Activated CD4-positive, alpha-beta T cell treated with anti-CD3 and anti-CD28 coated beads, Interleukin-2, amount 50 U/mL, for 24 hours (primary cell): ENCODE data around the gene MAML2.

Experiments
- DNase-seq, 2 donors: peaks; one replicate each; pipeline ENCODE4 v3.0.0-alpha.2; 2020; ENCODE audit warnings: low read depth in 1 of 2, low spot score in 1 of 2

Gene MAML2

GRCh38 chr11:96021901-96022650 lies 320.9 kb downstream of the MAML2 start:
- DNase-seq: no peak

- no peak for DNase-seq
Measured at GRCh38 chr11:96019810-96020747, 322.9 kb downstream of the MAML2 start.

GRCh38 chr11:96019281-96019680 lies 323.7 kb downstream of the MAML2 start:
- no peak for DNase-seq

- DNase-seq: no peak
Measured at GRCh38 chr11:96017856-96018255, 325.1 kb downstream of the MAML2 start.

- no peak for DNase-seq
Measured at GRCh38 chr11:96016978-96017502, 326.0 kb downstream of the MAML2 start.

- no peak for DNase-seq
Measured at GRCh38 chr11:96015906-96016565, 327.0 kb downstream of the MAML2 start.

GRCh38 chr11:96014217-96014616 lies 328.8 kb downstream of the MAML2 start:
- peak in 1 of 2 donors; percentile 40 for DNase-seq

DNA sequence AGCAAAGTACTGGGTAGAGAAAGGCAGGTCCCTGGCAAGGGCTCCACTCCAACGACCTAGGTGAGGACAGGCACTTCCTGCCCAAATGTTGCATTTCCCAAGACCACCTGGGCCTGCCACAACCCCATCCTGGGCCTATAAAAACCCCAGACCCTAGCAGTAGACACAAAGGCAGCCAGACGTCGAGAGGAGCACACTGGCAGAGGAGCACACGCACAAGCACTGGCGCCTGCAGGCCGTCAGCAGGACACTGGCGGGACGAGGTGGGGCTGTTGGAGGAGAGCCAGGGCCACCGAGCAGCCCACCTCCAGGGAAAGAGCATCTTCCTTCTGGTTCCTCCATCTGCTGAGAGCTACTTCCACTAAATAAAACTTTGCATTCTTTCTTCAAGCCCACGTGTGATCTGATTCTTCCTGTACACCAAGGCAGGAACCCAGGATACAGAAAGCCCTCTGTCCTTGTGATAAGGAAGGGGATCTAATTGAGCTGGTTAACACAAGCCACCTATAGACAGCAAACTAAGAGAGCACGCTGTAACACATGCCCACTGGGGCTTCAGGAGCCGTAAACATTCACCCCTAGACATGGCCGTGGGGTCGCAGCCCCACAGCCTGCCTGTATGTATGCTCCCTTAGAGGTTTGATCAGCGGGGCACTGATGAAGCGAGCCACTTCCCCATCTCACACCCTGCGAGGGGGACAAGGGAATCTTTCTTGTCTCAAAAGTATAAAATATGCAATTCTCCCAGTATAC lies 329.4 kb downstream of the MAML2 start:
- no peak for DNase-seq

GRCh38 chr11:96012086-96012824 lies 330.7 kb downstream of the MAML2 start:
- peak in 1 of 2 donors; percentile 44 for DNase-seq

GRCh38 chr11:96010683-96011082 lies 332.3 kb downstream of the MAML2 start:
- no peak for DNase-seq

DNA sequence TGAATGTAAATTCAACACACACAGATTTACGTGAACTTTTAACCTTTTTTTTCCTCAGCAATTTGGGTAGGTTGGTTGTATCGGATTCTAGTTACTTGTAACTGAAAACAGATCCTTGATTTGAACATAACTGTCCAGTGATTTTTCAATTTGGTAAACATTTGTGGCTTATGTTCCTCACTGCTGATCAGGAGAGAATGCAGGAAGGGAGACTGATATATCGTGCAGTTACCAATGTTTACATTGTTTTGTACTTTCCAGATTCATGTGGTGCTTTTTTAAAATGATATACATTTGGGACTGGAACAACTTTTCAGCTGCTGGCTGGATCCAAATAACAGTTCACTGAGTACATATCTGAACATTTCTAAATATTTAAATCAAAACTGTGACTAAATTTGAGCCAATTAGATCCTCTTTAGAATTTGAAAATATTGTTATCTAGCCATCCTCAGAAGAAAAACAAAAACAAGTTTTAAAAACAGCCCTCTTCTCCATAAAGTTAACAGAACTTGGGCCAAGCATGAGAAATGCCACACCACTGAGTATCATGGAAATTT lies 334.8 kb downstream of the MAML2 start:
- DNase-seq: no peak

DNA sequence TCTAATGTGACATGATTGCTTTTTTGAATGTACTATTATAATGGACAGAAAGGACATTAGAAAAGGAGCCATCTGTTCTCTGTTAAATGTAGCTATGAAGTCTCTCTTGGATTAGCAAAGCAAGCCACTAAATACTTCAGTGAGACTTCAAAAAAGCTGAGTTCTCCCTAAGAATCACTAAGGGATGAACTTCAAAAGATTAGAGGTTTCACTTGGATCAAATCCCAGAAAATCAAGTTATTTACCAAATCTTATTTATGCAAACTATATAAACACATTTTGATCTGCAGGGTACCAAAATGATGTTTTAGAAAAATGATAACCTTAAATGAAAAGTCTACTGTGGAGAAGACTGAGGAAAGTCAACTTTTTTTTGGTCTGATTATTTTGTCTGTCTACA lies 337.0 kb downstream of the MAML2 start:
- no peak for DNase-seq

DNA sequence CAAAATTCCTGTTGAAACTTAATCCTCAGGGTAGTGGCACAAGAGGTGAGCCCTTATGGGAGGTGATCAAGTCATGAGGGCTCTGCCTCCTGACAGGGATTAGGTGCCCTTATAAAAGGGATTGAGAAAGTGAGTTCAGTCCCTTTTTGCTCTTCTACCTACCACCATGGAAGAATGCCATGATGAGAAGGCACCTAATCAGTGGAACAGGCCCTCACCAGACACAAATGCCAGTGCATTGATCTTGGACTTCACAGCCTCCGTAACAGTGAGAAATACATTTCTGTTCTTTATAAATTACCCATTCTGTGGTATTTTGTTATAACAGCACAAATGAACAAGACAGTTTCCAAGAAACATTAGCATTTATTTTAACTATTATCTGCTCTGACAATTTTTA lies 338.1 kb downstream of the MAML2 start:
- no peak for DNase-seq

DNA sequence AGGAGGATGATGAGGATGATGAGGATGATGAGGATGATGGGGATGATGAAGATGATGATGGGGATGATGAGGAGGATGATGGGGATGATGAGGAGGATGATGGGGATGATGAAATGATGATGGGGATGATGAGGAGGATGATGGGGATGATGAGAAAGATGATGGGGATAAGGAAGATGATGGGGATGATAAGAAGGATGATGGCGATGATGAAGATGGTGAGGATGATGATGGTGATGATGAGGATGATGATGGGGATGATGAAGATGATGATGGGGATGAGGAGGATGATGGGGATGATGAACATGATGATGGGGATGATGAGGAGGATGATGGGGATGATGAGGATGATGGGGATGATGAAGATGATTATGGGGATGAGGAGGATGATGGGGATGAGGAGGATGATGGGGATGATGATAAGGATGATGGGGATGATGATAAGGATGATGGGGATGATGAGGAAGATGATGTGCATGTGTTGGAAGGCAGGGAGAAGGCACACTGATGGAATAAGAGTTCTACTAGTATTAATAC lies 340.2 kb downstream of the MAML2 start:
- no peak for DNase-seq

- DNase-seq: no peak
Measured at GRCh38 chr11:96002339-96002738, 340.7 kb downstream of the MAML2 start.

DNA sequence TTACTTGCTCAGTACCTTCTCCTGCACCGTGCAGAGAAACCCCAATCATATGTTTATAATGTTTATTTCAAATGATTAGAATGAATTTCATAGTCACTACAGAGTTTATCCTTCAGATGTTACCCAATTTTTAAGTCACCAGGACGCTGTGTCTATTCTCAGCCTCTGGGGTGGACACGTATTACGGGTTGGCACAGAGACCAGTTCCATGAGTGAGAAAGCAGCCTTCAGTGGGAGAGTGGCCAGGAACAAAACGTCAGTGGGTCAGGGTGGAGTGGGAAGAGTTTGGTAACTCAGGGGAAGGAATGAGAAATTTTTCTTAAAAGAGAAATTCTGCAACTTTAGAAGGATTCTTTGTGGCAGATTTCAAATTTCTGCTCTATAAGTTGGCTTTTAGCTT lies 342.0 kb downstream of the MAML2 start:
- no peak for DNase-seq

DNA sequence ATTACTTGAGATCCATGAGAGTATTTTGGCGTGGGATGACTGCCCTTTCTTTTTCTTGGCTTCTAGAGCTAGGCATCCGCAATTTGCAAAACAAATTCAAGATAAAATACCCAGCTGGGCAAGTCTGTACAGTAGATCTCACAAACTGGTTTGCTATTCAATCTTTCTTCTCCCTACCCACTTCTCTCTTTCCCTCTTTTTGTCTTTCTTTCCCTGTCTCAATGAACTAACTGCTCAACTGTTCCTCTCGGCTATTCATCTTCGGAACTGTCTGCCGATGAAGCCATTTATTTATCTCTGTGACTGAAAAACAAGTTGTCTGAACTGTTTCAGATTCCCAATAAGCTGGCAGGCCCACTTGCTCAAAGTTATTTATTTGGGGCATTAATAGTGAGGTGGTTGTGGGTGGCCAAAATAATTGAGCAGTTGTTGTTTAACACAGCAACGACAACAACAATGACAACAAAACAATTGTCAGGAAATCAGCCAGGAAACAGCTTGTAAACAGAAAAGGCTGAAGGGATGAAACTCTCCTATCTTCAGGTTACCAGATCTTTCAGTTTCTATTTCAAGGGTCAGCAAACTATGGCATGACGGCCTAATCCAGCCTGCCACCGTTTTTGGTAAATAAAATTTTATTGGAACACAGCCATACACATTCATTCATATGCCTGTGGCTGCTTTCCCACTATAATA lies 343.1 kb downstream of the MAML2 start:
- DNase-seq: no peak

GRCh38 chr11:95996621-95997235 lies 346.3 kb downstream of the MAML2 start:
- DNase-seq: no peak
